Central memory CD8-positive, alpha-beta T cell (primary cell): ENCODE measurements around the gene SNTG2.

ENCODE experiments used
- ATAC-seq: fragments of 150-1000 bp; cut with Tn5 transposase; replicated peaks from 2 replicates; pipeline ENCODE4 v1.10.0; 2022; ENCODE audit warnings: mild to moderate bottlenecking, moderate FRiP score, moderate number of reproducible peaks; ENCODE audit not compliant: poor library complexity, severe bottlenecking; ENCODE audit errors: extremely low read depth
- DNase-seq, 2 donors: peaks; one replicate each; pipeline ENCODE4 v3.0.0; 2021; ENCODE audit warnings: low spot score in 2 of 2
- H3K27ac Mint-ChIP-seq: one replicate; pipeline ENCODE4 v1.8.0; 2022; ENCODE audit warnings: low read depth, mild to moderate bottlenecking, moderate library complexity, mixed read lengths
- H3K27me3 Mint-ChIP-seq: one replicate; pipeline ENCODE4 v1.8.0; 2022; ENCODE audit warnings: mixed read lengths
- H3K36me3 Mint-ChIP-seq: one replicate; pipeline ENCODE4 v1.8.0; 2022; ENCODE audit warnings: mild to moderate bottlenecking, moderate library complexity, mixed read lengths; ENCODE audit not compliant: insufficient read depth
- H3K4me1 Mint-ChIP-seq: one replicate; pipeline ENCODE4 v1.8.0; 2022; ENCODE audit warnings: mixed read lengths
- H3K4me3 Mint-ChIP-seq: one replicate; pipeline ENCODE4 v1.8.0; 2022; ENCODE audit warnings: mild to moderate bottlenecking, moderate library complexity, mixed read lengths
- H3K9me3 Mint-ChIP-seq: one replicate; pipeline ENCODE4 v1.8.0; 2022; ENCODE audit warnings: mixed read lengths

Gene SNTG2

DNA sequence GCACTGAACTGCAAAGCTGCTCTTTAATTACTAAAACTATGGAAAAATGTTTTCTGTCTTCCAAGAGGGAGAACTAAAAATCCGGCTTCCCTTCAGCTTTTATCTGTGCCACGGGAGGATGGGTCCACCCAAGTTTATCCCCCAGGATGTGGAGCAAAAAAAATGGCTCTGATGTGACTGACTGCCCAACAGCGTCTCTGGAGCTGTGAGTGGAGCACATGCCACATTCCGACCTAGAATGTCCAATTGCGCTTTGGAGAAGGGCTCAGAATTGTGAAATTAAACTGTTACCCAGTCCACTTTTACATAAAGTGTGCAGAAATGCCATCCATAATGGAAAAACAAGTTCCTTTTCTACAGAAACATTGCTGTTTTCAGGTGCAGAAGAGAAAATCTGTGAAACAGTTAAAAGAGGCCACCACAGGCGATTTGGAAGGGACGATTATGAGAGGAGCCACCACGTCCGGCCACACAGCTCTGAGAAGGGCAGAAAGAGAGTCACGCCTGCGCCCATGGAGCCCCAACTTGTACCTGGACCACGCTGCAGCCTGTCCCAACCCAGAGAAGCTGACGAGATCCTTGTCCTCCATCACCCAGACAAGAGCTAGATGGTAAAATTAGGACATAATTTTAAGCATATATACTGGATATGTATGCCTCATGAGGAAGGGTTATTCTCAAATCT lies 362.7 kb downstream of the SNTG2 start:
- DNase-seq: no peak
- Mint-ChIP-seq H3K9me3 (peaks cover 3% of the 10 kb centered on the region), H3K4me1 (no peaks in the 10 kb centered on the region), H3K4me3 (no peak overlapping the region), H3K27me3 (peaks cover 9% of the 10 kb centered on the region), H3K27ac (no peak overlapping the region), H3K36me3 (no peaks in the 10 kb centered on the region)
- no peak for ATAC-seq

DNA sequence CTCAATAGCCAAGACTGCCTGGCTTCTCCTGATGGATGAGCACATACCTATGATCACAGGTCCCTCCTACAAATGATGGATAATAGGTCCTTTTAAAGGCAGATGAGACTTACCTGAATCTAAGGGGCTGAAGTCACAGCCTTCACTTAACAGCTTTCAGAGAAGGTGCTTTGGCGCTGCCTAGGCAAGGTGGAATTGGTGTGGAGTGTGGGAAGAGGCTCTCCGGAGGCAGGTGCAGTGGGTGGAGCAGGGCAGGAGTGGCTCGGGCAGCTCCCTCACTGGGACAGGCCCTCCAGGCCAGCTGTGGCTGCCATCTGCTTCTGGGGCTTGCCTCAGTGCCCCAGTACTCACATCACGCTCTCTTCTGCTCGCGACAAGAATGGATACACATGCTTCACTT lies 363.6 kb downstream of the SNTG2 start:
- Mint-ChIP-seq H3K27me3 (peaks cover 9% of the 10 kb centered on the region), H3K36me3 (no peaks in the 10 kb centered on the region), H3K9me3 (peaks cover 4% of the 10 kb centered on the region), H3K4me1 (no peaks in the 10 kb centered on the region), H3K27ac (no peak overlapping the region), H3K4me3 (no peak overlapping the region)
- DNase-seq: no peak
- no peak for ATAC-seq

DNA sequence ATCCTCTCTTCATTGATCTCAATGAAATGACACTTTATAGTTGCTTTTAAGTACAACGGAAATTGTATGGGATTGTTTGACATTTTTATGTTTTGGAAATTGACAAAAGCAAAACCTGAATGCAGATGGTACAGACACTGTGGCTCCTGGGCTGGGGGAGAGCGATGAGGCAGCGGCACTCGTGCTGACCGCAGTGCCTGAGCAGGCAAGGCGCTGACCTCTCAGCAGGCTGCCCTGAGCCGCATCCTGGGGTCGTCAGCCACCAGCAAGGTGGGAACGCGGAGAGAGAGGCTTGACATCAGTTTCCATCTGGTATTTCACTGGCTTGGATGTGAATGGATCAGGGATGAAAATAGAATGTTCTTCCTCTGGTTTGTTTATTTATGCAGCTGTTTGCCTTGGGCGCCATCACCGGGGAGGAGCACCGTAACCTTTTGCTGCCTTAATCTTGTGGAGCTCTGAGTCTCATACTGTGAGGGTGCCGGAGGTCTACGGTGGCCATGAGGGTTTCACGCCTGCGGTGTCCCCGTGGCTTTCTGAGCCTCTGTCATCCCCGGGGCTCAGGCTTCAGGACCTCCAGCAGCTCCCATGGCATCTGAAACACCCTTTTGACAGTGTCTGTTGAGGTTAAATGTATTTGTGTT lies 367.8 kb downstream of the SNTG2 start:
- H3K36me3 Mint-ChIP-seq: no peaks in the 10 kb centered on the region
- peaks cover 4% of the 10 kb centered on the region for H3K9me3 Mint-ChIP-seq
- ATAC-seq: no peak
- no peak overlapping the region for H3K4me3 Mint-ChIP-seq
- H3K27ac Mint-ChIP-seq: no peak overlapping the region
- no peaks in the 10 kb centered on the region for H3K4me1 Mint-ChIP-seq
- no peak for DNase-seq
- peaks cover 9% of the 10 kb centered on the region for H3K27me3 Mint-ChIP-seq

DNA sequence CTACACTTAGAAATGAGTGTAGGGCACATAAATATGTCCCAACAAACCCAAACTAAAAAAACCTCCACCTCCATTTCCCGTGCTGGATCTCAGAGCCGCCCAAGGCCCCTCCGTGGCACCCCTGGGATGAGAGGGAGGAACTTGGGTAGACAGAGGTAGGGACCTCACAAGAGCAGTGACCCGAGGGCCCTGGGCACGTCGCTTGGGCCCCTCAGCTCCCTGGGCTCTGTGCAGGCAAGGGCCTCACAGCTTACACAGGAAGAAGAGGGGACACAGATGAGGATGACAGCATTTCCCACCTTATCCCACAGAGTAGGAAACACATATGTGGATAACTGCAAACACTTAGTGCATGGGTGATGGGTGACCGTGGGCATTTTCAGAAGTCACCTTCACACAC lies 368.7 kb downstream of the SNTG2 start:
- peaks cover 4% of the 10 kb centered on the region for H3K9me3 Mint-ChIP-seq
- no peak for DNase-seq
- no peaks in the 10 kb centered on the region for H3K36me3 Mint-ChIP-seq
- H3K27me3 Mint-ChIP-seq: peaks cover 9% of the 10 kb centered on the region
- H3K4me3 Mint-ChIP-seq: no peak overlapping the region
- no peaks in the 10 kb centered on the region for H3K4me1 Mint-ChIP-seq
- H3K27ac Mint-ChIP-seq: no peak overlapping the region
- ATAC-seq: no peak

DNA sequence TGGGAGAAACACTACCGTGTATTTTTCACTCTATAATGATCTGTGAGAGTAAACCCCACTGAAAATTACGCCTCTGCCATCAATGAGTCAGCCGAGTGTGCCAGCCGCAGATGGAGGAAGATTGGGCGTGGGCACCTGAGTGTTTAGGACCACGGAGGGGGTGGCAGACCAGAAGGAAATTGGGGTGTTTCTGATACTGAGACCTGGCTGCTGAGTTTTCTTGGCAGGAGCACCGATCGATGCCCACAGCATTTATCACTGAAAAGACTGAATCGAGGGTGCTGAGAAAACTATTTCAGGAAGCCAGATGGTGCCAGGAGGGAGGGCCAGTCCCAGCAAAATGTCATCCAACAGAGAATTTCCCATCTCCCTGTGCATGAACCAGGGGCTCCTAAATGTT lies 370.7 kb downstream of the SNTG2 start:
- H3K27ac Mint-ChIP-seq: no peak overlapping the region
- no peaks in the 10 kb centered on the region for H3K27me3 Mint-ChIP-seq
- H3K4me1 Mint-ChIP-seq: no peaks in the 10 kb centered on the region
- ATAC-seq: no peak
- peaks cover 4% of the 10 kb centered on the region for H3K9me3 Mint-ChIP-seq
- H3K4me3 Mint-ChIP-seq: no peak overlapping the region
- H3K36me3 Mint-ChIP-seq: no peaks in the 10 kb centered on the region
- no peak for DNase-seq

DNA sequence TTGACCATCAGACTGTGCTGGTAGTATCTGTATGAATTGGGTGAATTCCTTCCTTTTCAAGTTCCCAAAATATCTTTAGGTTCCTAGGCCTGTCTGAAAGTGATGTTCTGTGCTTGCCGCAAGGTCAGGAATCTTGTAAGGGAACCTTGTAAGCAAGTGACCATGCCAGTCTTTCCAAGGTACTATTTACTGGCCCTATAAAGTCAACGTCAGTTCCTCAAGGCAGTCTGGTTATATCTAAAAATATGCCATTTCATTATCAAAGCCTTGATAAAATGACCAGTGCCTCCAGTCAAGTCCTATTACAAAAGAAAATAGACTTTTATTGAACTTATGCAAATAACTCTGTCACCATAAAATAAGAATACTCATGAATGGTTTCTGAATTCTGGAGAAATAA lies 374.2 kb downstream of the SNTG2 start:
- ATAC-seq: no peak
- Mint-ChIP-seq H3K9me3 (no peaks in the 10 kb centered on the region), H3K27me3 (no peaks in the 10 kb centered on the region), H3K27ac (no peak overlapping the region), H3K4me1 (no peaks in the 10 kb centered on the region), H3K36me3 (no peaks in the 10 kb centered on the region), H3K4me3 (no peak overlapping the region)
- no peak for DNase-seq

DNA sequence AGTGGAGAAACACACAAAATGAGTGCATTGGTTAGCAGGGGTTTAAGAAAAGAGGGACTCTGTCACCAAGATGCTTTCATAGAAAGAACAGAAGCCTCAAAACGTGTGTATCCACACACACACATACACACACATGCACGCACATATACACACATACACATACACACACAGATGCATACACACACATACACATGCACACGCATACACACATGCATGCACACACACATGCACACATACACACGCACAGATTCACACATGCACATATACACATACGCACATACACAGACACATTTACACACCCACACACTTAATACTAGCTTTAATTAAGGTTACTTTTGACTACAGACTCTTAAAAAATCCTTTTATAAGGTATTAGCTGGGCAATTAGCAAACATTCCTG lies 378.0 kb downstream of the SNTG2 start:
- Mint-ChIP-seq H3K36me3 (no peaks in the 10 kb centered on the region), H3K9me3 (no peaks in the 10 kb centered on the region), H3K27ac (no peak overlapping the region), H3K4me1 (no peaks in the 10 kb centered on the region), H3K4me3 (no peak overlapping the region), H3K27me3 (no peaks in the 10 kb centered on the region)
- ATAC-seq (no peak), DNase-seq (no peak)

DNA sequence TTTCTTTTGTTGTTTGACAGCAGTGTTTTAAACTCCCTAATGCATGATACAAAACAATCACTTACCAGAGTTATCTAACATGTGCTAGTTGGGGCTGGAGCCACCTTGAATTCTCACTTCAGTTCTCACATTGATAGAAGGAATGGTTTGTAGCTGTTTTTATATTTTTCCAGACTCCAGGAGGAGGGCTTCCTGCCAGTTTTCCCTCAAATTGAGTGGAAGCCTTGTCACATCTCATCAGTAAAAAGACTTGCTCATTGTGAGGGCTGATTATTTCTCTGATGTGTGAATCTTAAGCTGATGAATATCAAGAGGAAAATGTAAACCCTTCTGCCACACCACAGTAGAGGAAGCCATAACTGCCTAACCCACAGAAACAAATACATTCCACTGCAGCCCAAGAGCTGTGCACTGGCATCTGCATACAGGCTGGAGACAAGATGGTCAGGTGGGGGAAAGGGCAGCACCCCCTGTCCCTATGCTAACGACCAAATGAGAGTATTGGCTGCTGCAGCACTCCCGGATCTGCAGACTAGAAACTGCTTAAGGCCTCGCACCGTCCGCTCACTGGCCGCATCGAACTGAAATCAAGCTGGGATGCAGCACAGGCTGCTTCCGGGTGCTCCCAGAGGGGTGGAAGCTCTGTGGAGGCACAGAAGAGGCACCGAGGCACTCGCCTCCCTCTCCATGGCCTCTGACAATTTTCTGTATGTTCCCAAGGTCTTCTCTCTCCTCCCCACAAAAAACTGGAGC lies 388.9 kb downstream of the SNTG2 start:
- DNase-seq (no peak), ATAC-seq (no peak)
- H3K27ac Mint-ChIP-seq: no peak overlapping the region
- H3K27me3 Mint-ChIP-seq: no peaks in the 10 kb centered on the region
- no peaks in the 10 kb centered on the region for H3K9me3 Mint-ChIP-seq
- H3K4me1 Mint-ChIP-seq: no peaks in the 10 kb centered on the region
- no peak overlapping the region for H3K4me3 Mint-ChIP-seq
- H3K36me3 Mint-ChIP-seq: no peaks in the 10 kb centered on the region

DNA sequence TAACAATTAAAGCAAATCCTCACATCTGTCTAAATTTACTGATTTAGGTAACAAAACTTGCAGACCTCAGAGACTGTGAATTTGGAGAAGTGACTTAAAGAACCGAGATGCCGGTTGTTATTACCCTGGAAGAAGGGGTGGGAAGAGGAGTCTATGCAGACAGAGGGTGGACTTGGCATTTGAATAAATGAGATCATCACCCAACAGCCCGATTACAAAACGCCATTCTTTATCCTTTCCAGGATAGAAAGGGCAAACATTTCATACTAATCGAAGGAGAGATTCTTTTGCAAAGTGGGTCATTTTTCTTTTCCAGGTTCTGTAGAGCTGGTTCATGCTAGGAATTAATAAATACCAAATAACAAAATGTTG lies 389.5 kb downstream of the SNTG2 start:
- DNase-seq: no peak
- Mint-ChIP-seq H3K27me3 (no peaks in the 10 kb centered on the region), H3K4me3 (no peak overlapping the region), H3K4me1 (no peaks in the 10 kb centered on the region), H3K27ac (no peak overlapping the region), H3K36me3 (no peaks in the 10 kb centered on the region), H3K9me3 (no peaks in the 10 kb centered on the region)
- ATAC-seq: no peak

DNA sequence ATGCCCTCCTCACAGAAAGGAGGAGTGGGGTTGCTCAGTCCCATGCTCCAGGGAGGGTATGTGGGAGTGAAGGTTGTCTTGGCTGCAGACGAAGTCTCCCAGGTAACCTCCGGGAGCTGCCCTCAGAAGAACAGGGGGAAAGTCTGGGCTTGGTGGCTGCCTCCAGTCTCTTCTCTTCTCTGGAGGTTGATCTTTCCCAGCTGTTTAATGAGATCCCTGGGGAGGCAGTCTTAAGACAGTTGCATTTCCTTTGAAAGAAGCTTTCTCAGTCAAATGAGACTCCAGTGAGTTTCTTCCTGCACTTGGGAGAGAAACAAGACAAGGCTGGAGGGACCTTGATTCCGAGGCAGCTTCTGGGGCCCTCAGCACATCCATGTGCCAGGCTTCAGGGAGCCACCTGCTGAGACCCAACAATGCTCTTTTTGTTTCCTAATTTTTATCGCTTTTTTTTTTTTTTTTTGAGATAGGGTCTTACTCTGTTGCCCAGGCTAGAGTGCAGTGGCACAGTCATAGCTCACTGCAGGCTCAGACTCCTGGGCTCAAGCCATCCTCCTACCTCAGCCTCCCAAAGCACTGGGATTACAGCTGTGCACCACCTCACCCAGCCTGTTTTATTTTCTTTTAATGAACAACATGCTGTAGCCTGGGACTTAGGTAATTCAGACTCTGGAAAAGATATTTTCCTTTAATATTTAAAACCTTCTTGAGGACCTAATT lies 390.9 kb downstream of the SNTG2 start:
- no peak for ATAC-seq
- H3K27me3 Mint-ChIP-seq: no peaks in the 10 kb centered on the region
- no peak overlapping the region for H3K4me3 Mint-ChIP-seq
- no peaks in the 10 kb centered on the region for H3K9me3 Mint-ChIP-seq
- no peaks in the 10 kb centered on the region for H3K4me1 Mint-ChIP-seq
- H3K36me3 Mint-ChIP-seq: no peaks in the 10 kb centered on the region
- H3K27ac Mint-ChIP-seq: no peak overlapping the region
- DNase-seq: no peak

DNA sequence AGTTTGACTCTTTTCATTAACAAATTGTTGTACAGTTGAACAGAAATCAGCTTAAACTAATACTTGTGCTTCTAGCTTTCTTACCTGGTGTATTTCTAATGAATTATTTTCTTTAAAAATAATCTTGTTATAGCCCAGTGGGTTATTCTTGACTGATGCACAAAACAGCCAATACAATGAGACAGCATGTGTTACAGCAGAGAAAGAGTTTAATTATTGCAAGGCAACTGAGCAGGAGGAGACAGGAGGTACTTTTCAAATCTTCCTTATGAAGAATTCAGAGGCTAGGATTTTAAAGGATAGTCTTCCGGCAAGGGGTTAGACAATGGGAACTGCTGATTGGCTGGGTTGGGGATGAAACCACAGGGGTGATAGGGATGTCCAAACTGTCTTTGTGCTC lies 398.1 kb downstream of the SNTG2 start:
- Mint-ChIP-seq H3K4me3 (no peak overlapping the region), H3K27ac (no peak overlapping the region), H3K27me3 (no peaks in the 10 kb centered on the region), H3K4me1 (no peaks in the 10 kb centered on the region), H3K36me3 (no peaks in the 10 kb centered on the region), H3K9me3 (peaks cover 9% of the 10 kb centered on the region)
- no peak for ATAC-seq
- no peak for DNase-seq

DNA sequence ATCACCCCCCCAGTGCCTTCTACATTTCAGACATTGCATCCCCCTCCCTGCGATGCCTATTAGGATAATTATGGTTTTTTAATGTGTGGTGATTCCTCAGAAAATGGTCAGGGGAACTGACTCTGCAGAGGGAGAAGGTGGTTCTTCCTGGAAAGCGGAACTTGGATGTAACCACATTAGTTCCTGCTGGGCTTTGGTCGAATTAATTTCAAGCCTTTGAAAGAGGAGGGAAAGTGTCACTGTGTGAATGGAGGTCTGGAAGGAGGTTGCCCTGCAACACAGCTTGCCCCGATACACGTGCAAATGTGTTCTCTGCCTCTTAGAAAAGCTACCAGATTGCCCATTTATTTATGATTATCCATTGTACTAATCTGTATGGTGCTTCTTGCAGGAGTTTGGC lies 399.5 kb downstream of the SNTG2 start:
- Mint-ChIP-seq H3K27me3 (no peaks in the 10 kb centered on the region), H3K9me3 (peaks cover 9% of the 10 kb centered on the region), H3K27ac (no peak overlapping the region), H3K36me3 (peaks cover 1% of the 10 kb centered on the region), H3K4me1 (no peaks in the 10 kb centered on the region), H3K4me3 (no peak overlapping the region)
- ATAC-seq: no peak
- no peak for DNase-seq
